WTC11 (cell line): Measurements from ENCODE around the gene BLOC1S3.

Experiments used
- ATF3 ChIP-seq: sonication (generic); formaldehyde crosslinking; conservative IDR thresholded peaks from 2 replicates; pipeline ENCODE4 v1.8.1; 2022; ENCODE audit warnings: mild to moderate bottlenecking, missing genetic modification reagents
- TF ChIP-seq, protein P1 (sequence below): fragments of 200-600 bp; IDR thresholded peaks from 2 replicates; pipeline ENCODE4 v1.8.0; 2022; ENCODE audit warnings: antibody characterized with exemption

DNA sequence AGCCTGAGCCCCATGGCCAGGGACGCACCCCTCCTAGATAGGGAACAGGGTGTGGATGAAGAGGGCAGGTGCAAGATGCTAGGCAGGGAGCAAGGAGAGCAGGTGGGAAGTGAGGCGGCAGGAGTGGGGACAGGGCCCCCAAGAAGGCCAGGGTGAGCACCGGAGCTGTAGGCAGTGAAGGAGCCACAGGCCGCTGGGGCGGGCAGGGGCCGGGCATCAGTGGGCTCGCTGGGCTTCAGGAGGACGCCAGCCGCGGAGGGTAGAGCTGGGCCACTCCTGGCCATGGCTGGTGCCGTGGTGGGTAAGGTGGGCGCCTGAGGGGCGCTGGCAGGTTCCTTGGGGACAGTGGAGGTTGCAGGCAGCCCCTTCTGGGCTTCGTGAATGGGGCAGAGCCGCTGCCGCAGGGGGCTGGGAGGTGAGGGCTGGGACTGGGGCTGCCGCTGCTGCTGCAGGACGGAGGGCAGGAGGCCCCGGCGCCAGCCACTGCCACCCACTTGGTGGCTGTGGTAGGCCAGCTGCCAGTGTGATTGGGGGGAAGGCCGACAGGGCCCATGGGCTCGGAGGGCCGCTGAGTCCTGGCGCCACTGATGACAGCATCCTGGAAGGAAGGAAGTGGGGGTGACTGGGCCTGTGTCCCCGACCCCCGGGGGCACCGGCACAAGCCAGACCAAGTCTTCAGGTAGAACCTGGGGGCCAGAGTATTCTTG, 19.9 kb upstream of the BLOC1S3 start:
- no peak for TF ChIP-seq ATF3 (CRISPR knock-in tag)
- TF ChIP-seq, protein P1, sequence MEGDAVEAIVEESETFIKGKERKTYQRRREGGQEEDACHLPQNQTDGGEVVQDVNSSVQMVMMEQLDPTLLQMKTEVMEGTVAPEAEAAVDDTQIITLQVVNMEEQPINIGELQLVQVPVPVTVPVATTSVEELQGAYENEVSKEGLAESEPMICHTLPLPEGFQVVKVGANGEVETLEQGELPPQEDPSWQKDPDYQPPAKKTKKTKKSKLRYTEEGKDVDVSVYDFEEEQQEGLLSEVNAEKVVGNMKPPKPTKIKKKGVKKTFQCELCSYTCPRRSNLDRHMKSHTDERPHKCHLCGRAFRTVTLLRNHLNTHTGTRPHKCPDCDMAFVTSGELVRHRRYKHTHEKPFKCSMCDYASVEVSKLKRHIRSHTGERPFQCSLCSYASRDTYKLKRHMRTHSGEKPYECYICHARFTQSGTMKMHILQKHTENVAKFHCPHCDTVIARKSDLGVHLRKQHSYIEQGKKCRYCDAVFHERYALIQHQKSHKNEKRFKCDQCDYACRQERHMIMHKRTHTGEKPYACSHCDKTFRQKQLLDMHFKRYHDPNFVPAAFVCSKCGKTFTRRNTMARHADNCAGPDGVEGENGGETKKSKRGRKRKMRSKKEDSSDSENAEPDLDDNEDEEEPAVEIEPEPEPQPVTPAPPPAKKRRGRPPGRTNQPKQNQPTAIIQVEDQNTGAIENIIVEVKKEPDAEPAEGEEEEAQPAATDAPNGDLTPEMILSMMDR: no peak
